Activated CD4-positive, alpha-beta memory T cell treated with anti-CD3 and anti-CD28 coated beads for 36 hours (primary cell): ENCODE data around the gene SMCO4. TPM values are rescaled to one million over a fixed set of nuclear protein-coding genes. Genes with fewer than 3 reads are reported as not detected.

ENCODE experiments used
- CTCF ChIA-PET: fragments of 350-600 bp; sonication (Branson Sonifier 250); formaldehyde crosslinking; loops from one replicate; lab custom pipeline; 2021; ENCODE audit warnings: antibody characterized with exemption, inconsistent platforms; lab: Charles Lee
- POLR2A ChIA-PET: fragments of 350-600 bp; sonication (Branson Sonifier 250); formaldehyde crosslinking; loops from one replicate; lab custom pipeline; 2021; ENCODE audit warnings: antibody characterized with exemption; lab: Charles Lee
- DNase-seq: peaks from one replicate; pipeline ENCODE4 v3.0.0-alpha.2; 2020
- H3K27ac Mint-ChIP-seq: one replicate; pipeline ENCODE4 v1.8.0; 2021; ENCODE audit warnings: mixed read lengths
- H3K27me3 Mint-ChIP-seq: one replicate; pipeline ENCODE4 v1.8.0; 2021; ENCODE audit warnings: mixed read lengths
- H3K36me3 Mint-ChIP-seq: one replicate; pipeline ENCODE4 v1.8.0; 2021; ENCODE audit warnings: mixed read lengths
- H3K4me1 Mint-ChIP-seq: one replicate; pipeline ENCODE4 v1.8.0; 2021; ENCODE audit warnings: low read depth, mixed read lengths
- H3K4me3 Mint-ChIP-seq: one replicate; pipeline ENCODE4 v1.8.0; 2021; ENCODE audit warnings: mild to moderate bottlenecking, mixed read lengths
- H3K9me3 Mint-ChIP-seq: one replicate; pipeline ENCODE4 v1.8.0; 2021; ENCODE audit warnings: mixed read lengths
- intact Hi-C: fragments of 100-400 bp; cut with micrococcal nuclease; formaldehyde crosslinking; loops from one replicate; pipeline ENCODE4 v1.15.1; 2023
- total RNA-seq, 2 experiments: library from RNA; stranded (reverse); gene quantifications; one replicate each; pipeline ENCODE4 v1.2.3, GENCODE V29; 2021

Gene SMCO4
- total RNA-seq, 2 experiments from 2014 or later = 40.9 to 41.2 TPM

DNA sequence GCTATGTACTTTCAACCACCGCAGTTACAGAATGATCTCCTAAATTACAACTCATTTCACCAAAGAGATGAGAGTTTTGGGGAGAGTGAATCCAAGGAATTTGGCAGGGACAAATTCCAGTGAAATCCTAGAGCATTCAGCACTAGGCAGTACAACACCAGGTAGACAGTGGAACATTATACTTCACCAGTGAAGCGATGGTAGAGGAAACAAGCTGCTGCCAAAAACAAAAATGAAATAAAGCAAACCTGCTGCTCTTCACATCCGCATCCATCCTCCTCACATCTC, 16.9 kb downstream of the SMCO4 start:
- H3K27me3 Mint-ChIP-seq = no peaks in the 10 kb centered on the region
- peak overlapping the region; percentile 77 for H3K27ac Mint-ChIP-seq
- peaks cover 2% of the 10 kb centered on the region for H3K36me3 Mint-ChIP-seq
- no peaks in the 10 kb centered on the region for H3K9me3 Mint-ChIP-seq
- H3K4me3 Mint-ChIP-seq = no peak overlapping the region
- peaks cover 76% of the 10 kb centered on the region for H3K4me1 Mint-ChIP-seq
- ChIA-PET CTCF (no interaction called here), POLR2A (no interaction called here)
- DNase-seq = no peak
- intact Hi-C loops = loop anchor here (1.0 kb wide), 1 partner anchor 14 kb away; no protein-coding TSS in a partner anchor

DNA sequence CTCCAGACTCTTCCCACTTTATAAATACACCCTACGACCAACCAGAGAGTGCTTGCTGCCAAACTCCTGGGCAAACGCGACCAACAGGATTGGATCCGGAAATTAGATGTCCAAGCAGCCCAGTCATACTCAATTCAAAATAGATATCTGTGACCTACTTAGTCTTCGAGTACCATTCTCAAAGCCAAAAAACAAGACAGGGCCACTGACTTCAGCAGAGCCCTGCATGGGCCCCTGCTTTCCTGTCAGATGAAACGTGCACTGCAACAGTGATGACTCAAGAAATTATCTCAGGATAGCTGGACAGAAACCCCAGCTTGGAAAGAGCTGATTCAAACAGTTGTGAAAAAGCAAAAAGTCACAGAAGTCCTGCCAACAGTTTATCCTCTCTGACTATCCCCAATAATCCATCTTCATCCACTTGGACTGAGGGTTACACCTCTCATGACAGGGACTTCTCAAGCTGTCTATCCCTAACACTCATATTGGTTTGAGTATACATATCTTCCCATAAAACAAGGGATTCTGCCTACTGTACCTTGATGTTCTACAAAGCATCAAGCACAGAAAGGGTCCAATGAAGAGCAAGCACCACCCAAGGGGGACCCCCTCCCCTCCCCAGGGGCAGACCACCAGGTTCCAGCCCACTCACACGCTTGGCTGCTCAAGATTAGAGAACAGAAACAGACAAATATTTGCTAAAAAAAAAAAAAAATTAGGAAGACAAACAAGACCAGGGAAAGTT, 17.4 kb downstream of the SMCO4 start:
- Mint-ChIP-seq H3K36me3 (peaks cover 2% of the 10 kb centered on the region), H3K4me3 (peak overlapping the region; percentile 37), H3K9me3 (no peaks in the 10 kb centered on the region), H3K27ac (peak overlapping the region; percentile 77), H3K4me1 (peaks cover 76% of the 10 kb centered on the region), H3K27me3 (no peaks in the 10 kb centered on the region)
- peak; percentile 57 for DNase-seq
- ChIA-PET CTCF (no interaction called here), POLR2A (interaction anchor here (1.8 kb wide), 1 partner anchor 17 kb away, joined by 5 read pairs; no protein-coding TSS in a partner anchor)
- intact Hi-C loops = loop anchor here (1.0 kb wide), 1 partner anchor 13 kb away; no protein-coding TSS in a partner anchor

DNA sequence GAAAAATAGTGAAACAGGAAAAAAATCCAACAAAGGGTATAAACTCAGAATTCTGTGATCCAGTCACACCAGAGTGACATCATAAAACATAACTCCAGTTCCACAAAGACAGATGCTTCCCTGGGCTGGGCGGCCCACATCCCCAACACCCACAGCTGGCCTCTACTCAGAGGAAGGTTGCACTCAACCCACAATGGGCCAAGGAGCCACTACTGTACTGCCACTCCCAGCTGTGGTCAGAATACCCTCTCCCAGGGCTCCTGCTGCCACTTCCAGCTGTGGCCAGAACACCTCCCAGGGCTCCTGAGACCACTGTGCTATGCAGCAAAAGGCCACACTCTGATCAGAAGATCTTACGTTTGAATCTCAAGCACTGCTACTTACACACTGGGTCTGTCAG, 18.3 kb downstream of the SMCO4 start:
- no peaks in the 10 kb centered on the region for H3K27me3 Mint-ChIP-seq
- CTCF ChIA-PET = no interaction called here
- peaks cover 75% of the 10 kb centered on the region for H3K4me1 Mint-ChIP-seq
- intact Hi-C loops = no loop called here
- H3K27ac Mint-ChIP-seq = peak overlapping the region; percentile 61
- POLR2A ChIA-PET = interaction anchor here (1.8 kb wide), 1 partner anchor 18 kb away, joined by 5 read pairs; no protein-coding TSS in a partner anchor
- no peak for DNase-seq
- H3K36me3 Mint-ChIP-seq = peaks cover 2% of the 10 kb centered on the region
- H3K4me3 Mint-ChIP-seq = no peak overlapping the region
- H3K9me3 Mint-ChIP-seq = no peaks in the 10 kb centered on the region

DNA sequence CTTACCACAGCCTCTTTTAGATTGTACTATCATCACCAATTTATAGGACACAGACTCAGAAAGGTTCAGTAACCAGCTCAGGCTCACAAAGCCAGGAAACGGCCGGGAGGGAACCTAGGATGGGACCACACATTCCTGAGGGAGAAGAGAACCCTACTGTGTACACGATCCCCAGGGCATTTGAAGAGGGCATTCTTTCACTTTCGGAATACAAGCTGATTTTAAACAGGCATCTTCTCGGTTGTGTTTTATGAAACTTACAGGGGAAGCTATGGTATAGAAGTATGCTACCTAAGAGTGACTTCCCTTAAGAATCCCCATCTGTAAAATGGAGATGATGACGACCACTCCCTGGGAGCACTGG, 19.0 kb downstream of the SMCO4 start:
- H3K4me1 Mint-ChIP-seq = peaks cover 75% of the 10 kb centered on the region
- intact Hi-C loops = no loop called here
- H3K36me3 Mint-ChIP-seq = peaks cover 2% of the 10 kb centered on the region
- CTCF ChIA-PET = no interaction called here
- no peak for DNase-seq
- H3K9me3 Mint-ChIP-seq = no peaks in the 10 kb centered on the region
- no peaks in the 10 kb centered on the region for H3K27me3 Mint-ChIP-seq
- POLR2A ChIA-PET = interaction anchor here (1.3 to 1.8 kb wide), 2 partner anchors 12 to 18 kb away, joined by 5 to 6 read pairs; no protein-coding TSS in a partner anchor
- peak overlapping the region; percentile 61 for H3K27ac Mint-ChIP-seq
- H3K4me3 Mint-ChIP-seq = no peak overlapping the region

GRCh38 chr11:93520726-93521509, 22.3 kb downstream of the SMCO4 start:
- Mint-ChIP-seq H3K27me3 (no peaks in the 10 kb centered on the region), H3K4me1 (peaks cover 50% of the 10 kb centered on the region), H3K27ac (peak overlapping the region; percentile 16), H3K4me3 (no peak overlapping the region), H3K36me3 (peaks cover 2% of the 10 kb centered on the region), H3K9me3 (no peaks in the 10 kb centered on the region)
- POLR2A ChIA-PET = no interaction called here
- DNase-seq = peak; percentile 33
- CTCF ChIA-PET = no interaction called here
- intact Hi-C loops = no loop called here

DNA sequence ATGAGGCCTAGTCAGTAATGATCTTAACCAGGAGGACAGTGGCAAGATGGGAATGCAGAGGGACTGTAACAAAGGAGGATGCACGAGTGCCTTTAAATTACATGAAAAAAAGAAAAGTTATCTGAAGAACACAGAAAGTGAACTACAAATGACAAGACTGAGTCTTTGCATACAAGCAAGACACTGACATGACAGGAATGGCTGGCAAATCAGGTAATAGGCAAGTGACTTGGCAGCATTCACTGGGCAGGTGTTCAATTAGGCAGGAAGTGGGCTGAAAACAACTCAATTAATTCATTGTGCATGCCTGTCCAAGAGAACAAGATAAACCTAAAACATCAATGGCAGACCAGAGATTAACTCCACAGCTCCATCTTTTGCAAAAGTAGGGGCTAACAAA, 24.0 kb downstream of the SMCO4 start:
- Mint-ChIP-seq H3K4me1 (peaks cover 34% of the 10 kb centered on the region), H3K9me3 (no peaks in the 10 kb centered on the region), H3K27ac (no peak overlapping the region), H3K4me3 (no peak overlapping the region), H3K36me3 (no peaks in the 10 kb centered on the region), H3K27me3 (no peaks in the 10 kb centered on the region)
- CTCF ChIA-PET = no interaction called here
- intact Hi-C loops = no loop called here
- DNase-seq = no peak
- POLR2A ChIA-PET = no interaction called here

- CTCF ChIA-PET = no interaction called here
- H3K9me3 Mint-ChIP-seq = no peaks in the 10 kb centered on the region
Measured at GRCh38 chr11:93518081-93518480, 25.1 kb downstream of the SMCO4 start.

GRCh38 chr11:93517611-93518010, 25.6 kb downstream of the SMCO4 start:
- H3K27ac Mint-ChIP-seq = no peak overlapping the region
- H3K27me3 Mint-ChIP-seq = no peaks in the 10 kb centered on the region
- CTCF ChIA-PET = no interaction called here
- peaks cover 31% of the 10 kb centered on the region for H3K4me1 Mint-ChIP-seq
- no peaks in the 10 kb centered on the region for H3K9me3 Mint-ChIP-seq
- POLR2A ChIA-PET = no interaction called here
- no peak for DNase-seq
- intact Hi-C loops = no loop called here
- no peaks in the 10 kb centered on the region for H3K36me3 Mint-ChIP-seq
- H3K4me3 Mint-ChIP-seq = no peak overlapping the region

More at GRCh38 chr11:93518081-93518480, 25.1 kb downstream of the SMCO4 start:
- no peaks in the 10 kb centered on the region for H3K36me3 Mint-ChIP-seq
- H3K4me1 Mint-ChIP-seq = peaks cover 28% of the 10 kb centered on the region
- POLR2A ChIA-PET = no interaction called here
- H3K4me3 Mint-ChIP-seq = no peak overlapping the region
- no peak for DNase-seq
- H3K27me3 Mint-ChIP-seq = no peaks in the 10 kb centered on the region
- no peak overlapping the region for H3K27ac Mint-ChIP-seq
- intact Hi-C loops = no loop called here

DNA sequence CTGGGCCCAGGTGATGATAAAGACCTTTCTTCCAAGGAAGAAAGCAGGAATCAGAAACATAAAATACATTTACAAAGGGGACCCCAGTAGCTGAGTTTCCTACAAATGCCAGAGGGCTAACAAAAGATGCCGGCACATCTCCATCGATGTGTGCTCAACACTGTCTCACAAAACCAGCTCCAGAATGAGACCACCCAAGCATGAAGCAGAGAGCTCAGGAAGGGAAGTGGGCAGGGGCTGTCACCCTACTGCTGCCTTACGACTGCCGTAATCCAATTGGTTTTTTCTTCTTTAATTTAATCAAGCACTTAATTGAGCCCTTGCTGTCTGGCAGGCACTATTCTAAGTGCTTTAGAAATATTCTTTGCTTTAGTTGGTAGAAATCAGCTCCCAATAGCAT, 26.1 kb downstream of the SMCO4 start:
- no peaks in the 10 kb centered on the region for H3K27me3 Mint-ChIP-seq
- peaks cover 32% of the 10 kb centered on the region for H3K4me1 Mint-ChIP-seq
- ChIA-PET POLR2A (no interaction called here), CTCF (no interaction called here)
- no peak overlapping the region for H3K4me3 Mint-ChIP-seq
- H3K36me3 Mint-ChIP-seq = no peaks in the 10 kb centered on the region
- H3K9me3 Mint-ChIP-seq = no peaks in the 10 kb centered on the region
- no peak for DNase-seq
- no peak overlapping the region for H3K27ac Mint-ChIP-seq
- intact Hi-C loops = no loop called here

DNA sequence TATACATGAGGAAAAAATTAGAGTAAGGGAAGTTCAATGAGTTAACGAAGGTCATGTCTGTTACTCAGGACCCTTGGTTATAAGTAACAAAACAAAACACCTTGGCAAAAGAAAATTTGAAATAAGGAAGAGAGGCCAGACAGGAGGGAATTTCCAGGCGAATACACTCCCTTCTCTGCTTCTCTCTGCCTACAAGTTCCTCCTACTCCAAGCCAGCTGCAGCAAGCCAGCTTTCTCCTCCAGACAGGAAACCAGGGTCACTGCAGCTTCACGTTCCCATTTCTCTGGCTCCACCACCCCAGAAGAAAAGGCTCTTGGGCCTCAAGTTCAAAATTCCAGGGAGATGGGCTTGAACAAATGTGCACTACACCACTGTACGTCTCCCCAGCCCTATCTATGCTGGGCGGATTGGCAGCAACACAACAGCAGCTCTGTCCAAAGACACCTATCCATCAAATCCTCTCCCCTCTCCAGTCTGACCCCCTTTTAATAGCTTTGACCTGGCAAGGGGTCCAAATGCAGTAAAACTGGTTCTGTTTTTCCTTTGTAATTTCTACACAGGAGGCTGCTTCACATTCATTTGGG, 27.7 kb downstream of the SMCO4 start:
- POLR2A ChIA-PET = no interaction called here
- Mint-ChIP-seq H3K9me3 (no peaks in the 10 kb centered on the region), H3K27ac (no peak overlapping the region), H3K27me3 (no peaks in the 10 kb centered on the region), H3K4me1 (peaks cover 26% of the 10 kb centered on the region), H3K4me3 (no peak overlapping the region), H3K36me3 (no peaks in the 10 kb centered on the region)
- no peak for DNase-seq
- CTCF ChIA-PET = no interaction called here
- intact Hi-C loops = no loop called here

DNA sequence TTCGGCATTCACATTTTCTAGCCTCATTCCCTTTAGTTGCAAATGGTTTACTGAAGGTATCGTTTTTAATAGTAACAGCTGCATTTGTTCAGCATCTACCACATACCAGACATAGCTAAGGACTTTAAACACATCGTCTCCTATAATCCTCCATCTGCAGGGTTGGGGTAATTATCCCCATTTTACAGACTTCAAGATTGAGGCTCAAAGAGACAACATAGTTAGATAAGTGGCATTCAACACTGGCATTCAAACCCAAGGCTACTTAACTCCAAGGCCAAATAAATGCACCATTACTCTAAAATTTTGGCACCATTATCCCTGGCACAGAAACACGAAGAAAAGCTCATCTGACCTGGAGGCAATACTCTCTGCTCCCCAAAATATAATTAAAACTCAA, 28.5 kb downstream of the SMCO4 start:
- no peak overlapping the region for H3K4me3 Mint-ChIP-seq
- no peak overlapping the region for H3K27ac Mint-ChIP-seq
- POLR2A ChIA-PET = no interaction called here
- peaks cover under 1% of the 10 kb centered on the region for H3K36me3 Mint-ChIP-seq
- no peak for DNase-seq
- no peaks in the 10 kb centered on the region for H3K27me3 Mint-ChIP-seq
- H3K4me1 Mint-ChIP-seq = peaks cover 18% of the 10 kb centered on the region
- intact Hi-C loops = no loop called here
- peaks cover under 1% of the 10 kb centered on the region for H3K9me3 Mint-ChIP-seq
- CTCF ChIA-PET = no interaction called here

DNA sequence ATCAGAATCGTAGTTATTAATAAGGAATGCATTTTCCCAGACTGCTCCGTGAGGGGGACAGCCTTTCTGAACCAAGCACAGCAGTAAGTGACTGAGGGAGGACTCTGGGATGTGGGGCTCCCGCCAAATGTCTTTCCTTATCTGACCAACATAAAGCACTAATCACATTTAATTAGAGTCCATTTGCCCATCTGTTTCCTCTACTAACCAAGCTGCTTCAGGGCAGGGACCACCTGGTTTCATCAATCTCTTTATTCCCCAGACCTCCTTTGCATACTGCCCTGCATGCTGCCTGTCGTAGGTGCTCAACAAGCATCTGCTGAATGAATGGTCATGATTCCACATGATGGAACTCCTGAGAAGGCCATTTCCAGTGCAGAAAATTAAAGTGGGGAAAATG, 29.4 kb downstream of the SMCO4 start:
- peaks cover 5% of the 10 kb centered on the region for H3K9me3 Mint-ChIP-seq
- intact Hi-C loops = loop anchor here (2.0 kb wide), 1 partner anchor 29 kb away; the partner anchor contains the start of gene SMCO4
- H3K27ac Mint-ChIP-seq = no peak overlapping the region
- H3K4me1 Mint-ChIP-seq = peaks cover 13% of the 10 kb centered on the region
- CTCF ChIA-PET = no interaction called here
- H3K27me3 Mint-ChIP-seq = no peaks in the 10 kb centered on the region
- DNase-seq = no peak
- no peak overlapping the region for H3K4me3 Mint-ChIP-seq
- H3K36me3 Mint-ChIP-seq = peaks cover 4% of the 10 kb centered on the region
- POLR2A ChIA-PET = no interaction called here
